ENCODE results near the gene PHKA2. TPM values are rescaled to one million over a fixed set of nuclear protein-coding genes. Genes with fewer than 3 reads are reported as not detected.

Gene PHKA2
- 10.2 and 11.5 TPM in 2 replicates for total RNA-seq

GRCh38 chrX:18983666-18984380 is at the start of gene PHKA2:
Gene PHKA2 (minus strand): TSS chrX:18984114. CDS start chrX:18983932, 182 bp downstream.

Small RNA genes within 50 kb of the gene (small RNA-seq; reads per million reads assigned to genes)
- gene RN7SL48P, result not detected

Other genes with a start within 250 kb of the PHKA2 start
- gene ADGRG2, start 138.4 kb upstream of the PHKA2 start, total RNA-seq, result 0.16 and 0.36 TPM in 2 replicates